Gastroesophageal sphincter (tissue), 3 donors: ENCODE results near the gene STK32C.

ENCODE experiments used
- CTCF ChIP-seq, 4 experiments: fragments of 200-600 bp in 2 of 4; fragments of 450-650 bp in 2 of 4; sonication (generic) in 1 of 4; IDR thresholded peaks; one replicate each; pipeline ENCODE4 v1.5.1; 2017 to 2019; ENCODE audit warnings: antibody characterized with exemption in 4 of 4, mild to moderate bottlenecking in 2 of 4, moderate library complexity in 2 of 4
- POLR2A ChIP-seq, 2 donors: fragments of 450-650 bp; IDR thresholded peaks; one replicate each; pipeline ENCODE4 v1.6.1; 2017; ENCODE audit warnings: antibody characterized with exemption in 2 of 2, mild to moderate bottlenecking in 2 of 2, moderate library complexity in 1 of 2

GRCh38 chr10:132302421-132303310 lies 5.1 kb downstream of the STK32C start:
- TF ChIP-seq CTCF (IDR thresholded peaks at IDR 0.05) (no peak), POLR2A (IDR thresholded peaks at IDR 0.05) (no peak)
